GM10266 (cell line): Measurements from ENCODE around the gene UBASH3A.

ENCODE experiments used
- DNase-seq: peaks from one replicate; pipeline ENCODE4 v3.0.0; 2012; ENCODE audit errors: extremely low spot score
- TF ChIP-seq, protein P1 (sequence below): IDR thresholded peaks from 2 replicates; pipeline ENCODE4 v1.5.1; 2012; ENCODE audit warnings: mild to moderate bottlenecking, low read depth; ENCODE audit not compliant: control insufficient read depth, insufficient read depth; ENCODE audit errors: missing control alignments

UBASH3A gene, protein sequence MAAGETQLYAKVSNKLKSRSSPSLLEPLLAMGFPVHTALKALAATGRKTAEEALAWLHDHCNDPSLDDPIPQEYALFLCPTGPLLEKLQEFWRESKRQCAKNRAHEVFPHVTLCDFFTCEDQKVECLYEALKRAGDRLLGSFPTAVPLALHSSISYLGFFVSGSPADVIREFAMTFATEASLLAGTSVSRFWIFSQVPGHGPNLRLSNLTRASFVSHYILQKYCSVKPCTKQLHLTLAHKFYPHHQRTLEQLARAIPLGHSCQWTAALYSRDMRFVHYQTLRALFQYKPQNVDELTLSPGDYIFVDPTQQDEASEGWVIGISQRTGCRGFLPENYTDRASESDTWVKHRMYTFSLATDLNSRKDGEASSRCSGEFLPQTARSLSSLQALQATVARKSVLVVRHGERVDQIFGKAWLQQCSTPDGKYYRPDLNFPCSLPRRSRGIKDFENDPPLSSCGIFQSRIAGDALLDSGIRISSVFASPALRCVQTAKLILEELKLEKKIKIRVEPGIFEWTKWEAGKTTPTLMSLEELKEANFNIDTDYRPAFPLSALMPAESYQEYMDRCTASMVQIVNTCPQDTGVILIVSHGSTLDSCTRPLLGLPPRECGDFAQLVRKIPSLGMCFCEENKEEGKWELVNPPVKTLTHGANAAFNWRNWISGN

GRCh38 chr21:42403611-42404231, at the start of gene UBASH3A:
Gene UBASH3A, plus strand, starts transcription at chr21:42403902. Its CDS starts 44 bp downstream, at chr21:42403946.
- no peak for DNase-seq
- TF ChIP-seq, protein P1, sequence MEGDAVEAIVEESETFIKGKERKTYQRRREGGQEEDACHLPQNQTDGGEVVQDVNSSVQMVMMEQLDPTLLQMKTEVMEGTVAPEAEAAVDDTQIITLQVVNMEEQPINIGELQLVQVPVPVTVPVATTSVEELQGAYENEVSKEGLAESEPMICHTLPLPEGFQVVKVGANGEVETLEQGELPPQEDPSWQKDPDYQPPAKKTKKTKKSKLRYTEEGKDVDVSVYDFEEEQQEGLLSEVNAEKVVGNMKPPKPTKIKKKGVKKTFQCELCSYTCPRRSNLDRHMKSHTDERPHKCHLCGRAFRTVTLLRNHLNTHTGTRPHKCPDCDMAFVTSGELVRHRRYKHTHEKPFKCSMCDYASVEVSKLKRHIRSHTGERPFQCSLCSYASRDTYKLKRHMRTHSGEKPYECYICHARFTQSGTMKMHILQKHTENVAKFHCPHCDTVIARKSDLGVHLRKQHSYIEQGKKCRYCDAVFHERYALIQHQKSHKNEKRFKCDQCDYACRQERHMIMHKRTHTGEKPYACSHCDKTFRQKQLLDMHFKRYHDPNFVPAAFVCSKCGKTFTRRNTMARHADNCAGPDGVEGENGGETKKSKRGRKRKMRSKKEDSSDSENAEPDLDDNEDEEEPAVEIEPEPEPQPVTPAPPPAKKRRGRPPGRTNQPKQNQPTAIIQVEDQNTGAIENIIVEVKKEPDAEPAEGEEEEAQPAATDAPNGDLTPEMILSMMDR = no peak

DNA sequence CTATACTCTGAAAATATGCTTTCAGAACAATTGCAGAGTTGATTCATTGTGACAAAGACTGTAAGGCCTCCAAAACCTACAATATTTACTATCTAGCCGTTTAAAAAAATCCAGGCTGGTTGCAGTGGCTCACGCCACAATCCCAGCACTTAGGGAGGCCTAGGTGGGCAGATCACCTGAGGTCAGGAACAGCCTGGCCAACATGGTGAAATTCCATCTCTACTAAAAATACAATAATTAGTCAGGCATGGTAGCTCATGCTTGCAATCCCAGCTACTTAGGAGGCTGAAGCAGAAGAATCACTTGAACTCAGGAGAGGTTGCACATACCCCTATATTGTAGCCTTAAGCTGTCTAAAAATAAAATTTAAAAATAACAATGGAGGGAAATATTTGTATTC, 47.7 kb upstream of the UBASH3A start:
- TF ChIP-seq, protein P1 = no peak
- DNase-seq = no peak

GRCh38 chr21:42356650-42357049, 47.1 kb upstream of the UBASH3A start:
- DNase-seq = no peak
- TF ChIP-seq, protein P1 = no peak

DNA sequence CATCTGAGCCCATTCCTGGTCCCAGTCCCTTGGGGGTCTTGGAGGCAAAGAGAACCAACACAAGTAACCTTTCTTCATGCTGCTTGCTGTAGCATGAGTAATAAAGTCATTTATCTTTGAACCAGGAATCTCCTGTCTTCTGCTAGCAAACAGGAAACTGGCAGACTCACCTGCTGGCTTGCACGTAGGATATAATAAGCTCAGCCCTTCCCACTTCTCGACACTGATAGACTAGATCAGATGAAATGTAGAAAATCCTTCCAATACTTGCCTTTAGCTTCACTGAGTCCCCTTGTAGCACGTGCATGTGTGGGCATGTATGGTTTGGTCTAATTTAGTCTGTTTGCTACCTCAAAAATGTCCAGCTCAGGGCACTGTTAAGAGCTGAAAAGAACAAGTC, 46.4 kb upstream of the UBASH3A start:
- TF ChIP-seq, protein P1 = no peak
- no peak for DNase-seq

GRCh38 chr21:42358261-42358660, 45.4 kb upstream of the UBASH3A start:
- DNase-seq = no peak
- TF ChIP-seq, protein P1 = no peak

- TF ChIP-seq, protein P1 = no peak
- DNase-seq = no peak
Observed at GRCh38 chr21:42358937-42359336, 44.8 kb upstream of the UBASH3A start.

GRCh38 chr21:42360317-42360716, 43.4 kb upstream of the UBASH3A start:
- TF ChIP-seq, protein P1 = peak; percentile 32

More at GRCh38 chr21:42360317-42360716, 43.4 kb upstream of the UBASH3A start:
- no peak for DNase-seq
